Sciatic nerve (tissue), 2 donors: ENCODE data around the gene CNTRL. TPM values are rescaled to one million over a fixed set of nuclear protein-coding genes. Genes with fewer than 3 reads are reported as not detected.
A peak's percentile ranks its signal among the peaks of the same experiment; 100 is the strongest.
"Not testable (repeated sequence)": the region's sequence is repeated elsewhere in the genome, so short reads cannot be mapped to it uniquely, and the experiment has no call there.

Source experiments
- ATAC-seq: fragments of 200-7000 bp; cut with Tn5 transposase; one replicate; pipeline ENCODE4 v1.9.1; 2020; ENCODE audit warnings: mild to moderate bottlenecking, moderate library complexity
- DNase-seq: peaks from one replicate; pipeline ENCODE4 v3.0.0-alpha.2; 2020; ENCODE audit warnings: low spot score
- intact Hi-C: fragments of 100-400 bp; cut with DNase I; formaldehyde crosslinking; loops from one replicate; pipeline ENCODE4 v1.14.2; 2022
- total RNA-seq: library from RNA; stranded (reverse); fragmentation: NEBNext Ultra II Directional; extraction: Animal tissue kit (Norgen Biotek cat#: 25700); gene quantifications from one replicate; pipeline ENCODE4 v1.2.1, GENCODE V29; 2021
- donor health status: DM: no; HTN: no; CAD: no.
- donor health status: DM: no; HTN: no; CAD: no.

Gene CNTRL
- total RNA-seq, 1 donor from 2014 or later: 30.8 TPM

GRCh38 chr9:121160025-121160424 lies 85.3 kb downstream of the CNTRL start:
- intact Hi-C loops: loop anchor here (5.0 kb wide), 1 partner anchor 497 kb away; no protein-coding TSS in a partner anchor
- DNase-seq (no peak), ATAC-seq (no peak)

- ATAC-seq: no peak
- intact Hi-C loops: no loop called here
- DNase-seq: no peak
These were observed 93.3 kb downstream of the CNTRL start for GRCh38 chr9:121168052-121168451.

GRCh38 chr9:121169094-121169601 lies 94.4 kb downstream of the CNTRL start:
- peak; percentile 57 for ATAC-seq
- DNase-seq: no peak
- intact Hi-C loops: no loop called here

DNA sequence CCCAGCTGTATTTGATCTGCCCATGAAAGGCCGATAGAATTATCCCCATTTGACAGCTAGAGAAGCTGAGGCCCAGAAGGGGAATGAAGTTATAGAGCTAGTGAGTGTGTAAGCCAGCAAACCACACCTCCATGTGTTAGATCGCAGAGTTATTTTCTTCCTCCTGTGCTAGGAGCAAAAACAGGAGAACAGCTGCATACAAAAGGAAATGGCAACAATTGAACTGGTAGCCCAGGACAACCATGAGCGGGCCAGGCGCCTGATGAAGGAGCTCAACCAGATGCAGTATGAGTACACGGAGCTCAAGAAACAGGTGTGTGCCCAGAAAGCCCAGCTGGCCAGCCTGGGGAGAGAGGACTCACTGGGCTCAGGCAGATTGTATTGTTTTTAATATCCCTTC lies 96.5 kb downstream of the CNTRL start:
- DNase-seq: no peak
- ATAC-seq: no peak
- intact Hi-C loops: no loop called here

GRCh38 chr9:121172726-121173487 lies 98.2 kb downstream of the CNTRL start:
- intact Hi-C loops: no loop called here

DNA sequence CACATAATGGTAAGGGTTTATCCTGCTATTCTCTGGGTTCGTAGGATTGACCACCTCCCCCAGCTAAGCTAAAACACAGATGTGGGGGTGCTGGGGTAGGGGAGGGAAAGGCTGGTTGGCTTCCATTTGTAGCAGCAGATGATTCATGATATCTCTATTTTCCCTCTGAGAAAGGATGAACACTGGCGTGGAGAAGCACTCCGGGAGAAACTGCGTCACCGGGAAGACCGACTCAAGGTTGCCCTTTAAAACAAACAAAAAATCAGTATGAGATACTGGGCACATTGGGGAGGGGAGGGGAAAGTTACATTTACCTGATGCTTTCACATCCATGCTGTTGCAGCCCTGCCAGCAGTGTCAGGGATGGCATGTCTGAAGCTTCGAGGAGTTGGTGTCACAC lies 98.7 kb downstream of the CNTRL start:
- DNase-seq (no peak), ATAC-seq (no peak)
- intact Hi-C loops: no loop called here

More at GRCh38 chr9:121172726-121173487, 98.2 kb downstream of the CNTRL start:
- DNase-seq: no peak
- no peak for ATAC-seq

- intact Hi-C loops: no loop called here
- DNase-seq (no peak), ATAC-seq (no peak)
These were observed 104.1 kb downstream of the CNTRL start for GRCh38 chr9:121178676-121179372.

- not testable (repeated sequence) for DNase-seq, ATAC-seq
These were observed 104.6 kb downstream of the CNTRL start for GRCh38 chr9:121179373-121179721.

GRCh38 chr9:121179930-121180681 lies 105.4 kb downstream of the CNTRL start:
- no peak for ATAC-seq
- intact Hi-C loops: no loop called here
- no peak for DNase-seq

More at GRCh38 chr9:121179373-121179721, 104.6 kb downstream of the CNTRL start:
- intact Hi-C loops: not testable (repeated sequence)

DNA sequence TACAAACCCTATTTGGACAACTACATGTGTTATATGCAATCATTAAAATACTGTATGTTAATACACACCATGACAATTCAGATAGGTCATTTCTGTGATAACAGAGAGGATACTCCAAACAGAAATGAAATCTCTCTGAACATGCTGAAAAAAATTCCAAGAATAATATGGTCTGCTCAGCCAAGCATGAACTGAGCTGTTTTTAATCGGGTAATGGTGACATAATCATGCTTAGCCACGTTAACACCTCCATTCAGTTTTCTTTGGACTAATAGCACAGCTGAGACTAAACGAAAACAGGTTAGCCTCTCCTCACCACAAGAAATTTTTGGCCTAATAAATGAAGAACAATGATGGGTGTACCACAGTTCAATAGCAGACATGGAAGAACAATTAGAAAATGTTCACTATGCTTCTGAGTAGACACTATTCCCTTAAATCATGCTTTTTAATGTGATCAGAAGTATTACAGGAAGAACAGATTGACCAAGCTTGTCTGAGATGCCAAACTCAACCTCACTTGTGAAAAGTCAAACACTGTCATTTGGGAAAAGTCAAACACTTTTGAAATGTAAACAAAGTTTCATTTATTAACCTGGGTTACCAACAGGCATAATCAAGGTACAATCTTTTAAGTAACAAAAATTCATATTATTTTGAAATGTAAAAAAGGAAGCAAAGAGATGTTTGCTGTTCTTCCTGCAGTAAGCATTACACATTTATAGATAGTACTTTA lies 107.5 kb downstream of the CNTRL start:
- DNase-seq (no peak), ATAC-seq (no peak)
- intact Hi-C loops: no loop called here

DNA sequence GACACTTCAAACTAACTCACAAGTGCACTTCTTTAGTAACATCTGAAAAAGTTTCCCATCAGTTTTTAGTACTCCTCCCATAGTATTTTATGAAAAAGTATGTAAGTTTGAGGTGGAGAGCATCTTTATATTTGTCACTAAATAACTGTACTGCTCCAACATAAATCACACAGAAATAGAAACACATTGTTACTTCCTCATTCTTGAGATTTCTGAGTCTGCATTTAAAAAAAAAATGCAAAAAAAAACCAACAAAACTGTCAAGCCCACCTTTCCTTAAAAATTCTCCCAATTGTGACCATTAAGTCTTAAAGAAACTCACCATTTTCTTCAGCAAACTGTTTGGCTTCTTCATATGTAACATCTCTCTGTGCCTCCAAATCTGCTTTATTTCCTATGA lies 108.2 kb downstream of the CNTRL start:
- DNase-seq: no peak
- intact Hi-C loops: no loop called here

GRCh38 chr9:121183666-121184423 lies 109.1 kb downstream of the CNTRL start:
- intact Hi-C loops: no loop called here
- no peak for DNase-seq
- no peak for ATAC-seq

More for the DNA sequence above, 108.2 kb downstream of the CNTRL start:
- ATAC-seq: no peak

- ATAC-seq: no peak
- DNase-seq: no peak
- intact Hi-C loops: no loop called here
These were observed 109.7 kb downstream of the CNTRL start for GRCh38 chr9:121184463-121184862.

DNA sequence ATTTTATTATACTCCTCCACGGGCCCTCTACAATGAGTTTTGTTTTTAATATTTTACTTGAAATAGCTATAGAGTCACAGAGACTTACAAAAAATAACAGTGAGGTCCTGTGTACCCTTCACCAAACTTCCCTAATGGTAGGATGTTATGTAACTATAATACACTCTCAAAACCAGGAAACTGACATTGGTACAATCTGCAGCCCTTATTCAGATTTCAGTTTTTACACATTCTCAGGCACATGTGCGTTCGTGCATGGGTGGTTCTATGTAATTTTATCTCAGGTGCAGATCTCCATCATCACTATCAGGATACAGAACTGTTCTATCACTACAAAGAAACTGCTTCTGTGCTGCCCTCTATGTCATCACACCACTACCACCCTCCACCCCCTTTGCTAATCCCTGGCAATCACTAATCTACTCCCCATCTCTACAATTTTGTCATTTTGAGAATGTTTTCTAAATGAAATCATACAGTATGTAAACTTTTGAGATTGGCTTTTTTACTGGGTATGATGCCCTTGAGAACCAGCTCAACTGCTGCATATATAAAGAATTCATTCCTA lies 110.5 kb downstream of the CNTRL start:
- ATAC-seq: no peak
- intact Hi-C loops: no loop called here
- DNase-seq: no peak

- DNase-seq: no peak
- ATAC-seq: no peak
- intact Hi-C loops: no loop called here
These were observed 111.1 kb downstream of the CNTRL start for GRCh38 chr9:121185774-121186403.

- no peak for ATAC-seq
- intact Hi-C loops: no loop called here
- no peak for DNase-seq
These were observed 113.0 kb downstream of the CNTRL start for GRCh38 chr9:121187636-121188305.

DNA sequence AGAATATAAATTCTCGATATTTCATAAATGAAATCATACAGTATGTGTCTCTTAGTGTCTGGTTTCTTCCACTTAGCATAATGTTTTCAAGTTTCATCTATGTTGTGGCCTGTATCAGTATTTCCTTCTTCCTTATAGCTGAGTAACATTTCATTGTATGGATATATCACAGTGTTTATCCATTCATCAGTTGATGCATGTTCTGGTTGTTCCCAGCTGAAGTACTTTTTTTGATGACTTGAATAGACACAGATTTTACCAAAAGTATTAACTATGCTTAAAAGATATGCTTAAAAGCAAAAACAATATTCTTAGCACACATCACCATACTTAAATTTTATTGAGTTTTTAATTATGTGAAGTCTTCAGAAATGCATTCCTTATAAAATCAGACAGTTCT lies 114.3 kb downstream of the CNTRL start:
- no peak for ATAC-seq
- intact Hi-C loops: no loop called here
- no peak for DNase-seq
